H1 (cell line): ENCODE data around the gene ODAPH. TPM values are rescaled to one million over a fixed set of nuclear protein-coding genes. Genes with fewer than 3 reads are reported as not detected.

Experiments
- CTCF ChIA-PET: fragments of 300-600 bp; sonication (Branson Sonifier 250); formaldehyde crosslinking; loops from one replicate; lab custom pipeline; 2021; ENCODE audit not compliant: partially characterized antibody; lab: Charles Lee
- POLR2A ChIA-PET: fragments of 300-600 bp; sonication (Branson Sonifier 250); formaldehyde crosslinking; loops from one replicate; lab custom pipeline; 2021; ENCODE audit warnings: inconsistent platforms; ENCODE audit not compliant: partially characterized antibody; lab: Charles Lee
- DNase-seq, 2 experiments: peaks; one replicate each; pipeline versions ENCODE4 v3.0.0 to v3.0.0-alpha.2; 2010 to 2022; ENCODE audit warnings: low spot score in 2 of 2, low read depth in 1 of 2, mixed read lengths in 1 of 2
- FAIRE-seq: peaks from 2 replicates; lab custom pipeline; 2011; peaks lifted over from hg19 to GRCh38; lab: Jason Lieb, UNC
- H2AFZ ChIP-seq: 2 replicates; pipeline ENCODE4 v1.8.1; 2012; ENCODE audit warnings: low read length, inconsistent platforms
- H2AK5ac ChIP-seq: 2 replicates; pipeline ENCODE4 v1.6.1; 2013; ENCODE audit warnings: low read depth, low read length
- H2BK120ac ChIP-seq: replicated peaks from 2 replicates; pipeline ENCODE3; 2013; ENCODE audit warnings: low read depth, low read length, inconsistent platforms
- H2BK12ac ChIP-seq: 2 replicates; pipeline ENCODE4 v1.6.1; 2013; ENCODE audit warnings: low read depth, low read length
- H2BK15ac ChIP-seq: 2 replicates; pipeline ENCODE4 v1.6.1; 2013; ENCODE audit warnings: low read length
- H2BK20ac ChIP-seq: 2 replicates; pipeline ENCODE4 v1.6.1; 2013; ENCODE audit warnings: low read length
- H2BK5ac ChIP-seq: 2 replicates; pipeline ENCODE4 v1.6.1; 2013; ENCODE audit warnings: low read depth, low read length
- H3K14ac ChIP-seq: 2 replicates; pipeline ENCODE4 v1.6.1; 2013; ENCODE audit warnings: inconsistent platforms; ENCODE audit not compliant: insufficient read length
- H3K18ac ChIP-seq: 2 replicates; pipeline ENCODE4 v1.6.1; 2013; ENCODE audit warnings: low read length; ENCODE audit errors: extremely low read depth
- H3K23ac ChIP-seq: 2 replicates; pipeline ENCODE4 v1.6.1; 2013; ENCODE audit warnings: inconsistent platforms; ENCODE audit not compliant: insufficient read length
- H3K23me2 ChIP-seq: 2 replicates; pipeline ENCODE4 v1.6.1; 2013; ENCODE audit warnings: low read depth, low read length
- H3K27ac ChIP-seq: 2 replicates; pipeline ENCODE4 v1.6.1; 2011; ENCODE audit warnings: low read depth, low read length, inconsistent platforms
- H3K27me3 ChIP-seq, 4 experiments: replicated peaks in 1 of 4; 1 replicate in 1 of 4; 2 replicates in 3 of 4; pipeline versions ENCODE4 v1.6.1 to v1.8.1; 2011 to 2013; ENCODE audit warnings: low read length in 3 of 4, mild to moderate bottlenecking in 3 of 4, inconsistent platforms in 2 of 4, mixed read lengths in 2 of 4, moderate library complexity in 1 of 4; ENCODE audit not compliant: control insufficient read depth in 3 of 4, insufficient read depth in 3 of 4; ENCODE audit errors: extremely low read depth in 1 of 4
- H3K36me3 ChIP-seq, 4 experiments: 2 replicates each; pipeline versions ENCODE4 v1.6.1 to v1.8.1; 2011 to 2013; ENCODE audit warnings: mild to moderate bottlenecking in 4 of 4, low read length in 3 of 4, moderate library complexity in 2 of 4, control low read depth in 1 of 4, inconsistent platforms in 1 of 4; ENCODE audit not compliant: insufficient read depth in 4 of 4, control insufficient read depth in 2 of 4
- H3K4ac ChIP-seq: replicated peaks from 2 replicates; pipeline ENCODE3; 2013; ENCODE audit warnings: low read length, low read depth, mixed read lengths, inconsistent platforms; ENCODE audit not compliant: insufficient read length
- H3K4me1 ChIP-seq, 4 experiments: replicated peaks in 1 of 4; 1 replicate in 1 of 4; 2 replicates in 3 of 4; pipeline versions ENCODE4 v1.6.1 to v1.8.1; 2011 to 2013; ENCODE audit warnings: low read length in 3 of 4, inconsistent platforms in 2 of 4, mixed read lengths in 1 of 4; ENCODE audit not compliant: insufficient read depth in 4 of 4, control insufficient read depth in 3 of 4
- H3K4me2 ChIP-seq, 2 experiments: 2 replicates each; pipeline versions ENCODE4 v1.6.1 to v1.8.1; 2011 to 2013; ENCODE audit warnings: low read depth in 2 of 2, low read length in 2 of 2, control low read depth in 1 of 2, inconsistent platforms in 1 of 2, mild to moderate bottlenecking in 1 of 2; ENCODE audit not compliant: insufficient read depth in 1 of 2
- H3K4me3 ChIP-seq, 4 experiments: fragments of 200-600, 300-600 bp in 1 of 4; sonication (generic), shearing (Covaris generic), sonication (Bioruptor Twin) in 1 of 4; 2 replicates each; pipeline versions ENCODE4 v1.5.1 to v1.8.1; 2011 to 2016; ENCODE audit warnings: low read length in 4 of 4, low read depth in 3 of 4, control low read depth in 2 of 4, inconsistent platforms in 2 of 4, mild to moderate bottlenecking in 2 of 4, mixed read lengths in 1 of 4, moderate library complexity in 1 of 4; ENCODE audit not compliant: insufficient read depth in 2 of 4; ENCODE audit errors: extremely low read depth in 1 of 4
- H3K56ac ChIP-seq: replicated peaks from 2 replicates; pipeline ENCODE3; 2013; ENCODE audit warnings: low read depth, mild to moderate bottlenecking, mixed read lengths, low read length, inconsistent platforms; ENCODE audit not compliant: insufficient read length
- H3K79me1 ChIP-seq: 2 replicates; pipeline ENCODE4 v1.6.1; 2013; ENCODE audit warnings: low read depth, low read length, control low read depth
- H3K79me2 ChIP-seq, 2 experiments: 2 replicates each; pipeline versions ENCODE4 v1.6.1 to v1.8.1; 2012 to 2013; ENCODE audit warnings: low read length in 2 of 2, mild to moderate bottlenecking in 2 of 2, inconsistent platforms in 1 of 2; ENCODE audit not compliant: insufficient read depth in 2 of 2, control insufficient read depth in 1 of 2
- H3K9ac ChIP-seq, 4 experiments: replicated peaks in 1 of 4; 1 replicate in 1 of 4; 2 replicates in 3 of 4; pipeline versions ENCODE4 v1.6.1 to v1.8.1; 2011 to 2013; ENCODE audit warnings: low read depth in 3 of 4, low read length in 3 of 4, control low read depth in 2 of 4, mild to moderate bottlenecking in 2 of 4, moderate library complexity in 2 of 4, inconsistent platforms in 1 of 4; ENCODE audit errors: extremely low read depth in 1 of 4
- H3K9me3 ChIP-seq, 2 experiments: 2 replicates each; pipeline versions ENCODE4 v1.6.1 to v1.8.1; 2012 to 2013; ENCODE audit warnings: mild to moderate bottlenecking in 2 of 2, moderate library complexity in 2 of 2, control low read depth in 1 of 2, inconsistent platforms in 1 of 2, low read depth in 1 of 2, low read length in 1 of 2, mixed read lengths in 1 of 2; ENCODE audit not compliant: insufficient read depth in 2 of 2
- H4K20me1 ChIP-seq, 2 experiments: replicated peaks in 1 of 2; 2 replicates each; pipeline versions ENCODE3 to v1.8.1; 2011 to 2013; ENCODE audit warnings: inconsistent platforms in 2 of 2, low read length in 2 of 2, mild to moderate bottlenecking in 1 of 2; ENCODE audit not compliant: insufficient read depth in 2 of 2, control insufficient read depth in 1 of 2
- H4K5ac ChIP-seq: 2 replicates; pipeline ENCODE4 v1.6.1; 2013; ENCODE audit warnings: low read length, low read depth, mixed read lengths, inconsistent platforms; ENCODE audit not compliant: insufficient read length
- H4K8ac ChIP-seq: 2 replicates; pipeline ENCODE4 v1.8.0; 2013; ENCODE audit warnings: mild to moderate bottlenecking, moderate library complexity, low read length, inconsistent platforms; ENCODE audit not compliant: insufficient read depth; ENCODE audit errors: extremely low read depth
- H4K91ac ChIP-seq: replicated peaks from 2 replicates; pipeline ENCODE3; 2013; ENCODE audit warnings: low read length, mixed read lengths, inconsistent platforms; ENCODE audit not compliant: insufficient read length
- CBX8 ChIP-seq: fragments of 300-800, 300-1000 bp; sonication (generic); IDR thresholded peaks from 2 replicates; pipeline ENCODE4 v1.7.1; 2016; ENCODE audit warnings: low read depth, low read length, borderline replicate concordance
- MAFK ChIP-seq: IDR thresholded peaks from 2 replicates; pipeline ENCODE4 v1.6.1; 2012; ENCODE audit warnings: low read depth, mild to moderate bottlenecking, improper control_type of control experiment, low read length
- WGBS, 2 experiments: shearing (Covaris generic) in 1 of 2; methylation state at CpG; one replicate each; pipeline versions ENCODE4 v1.1.6 to v1.1.7; 2013 to 2015; ENCODE audit warnings: low lambda C conversion rate in 2 of 2, mixed read lengths in 2 of 2, inconsistent platforms in 1 of 2, low coverage in 1 of 2, missing lambda C conversion rate in 1 of 2; ENCODE audit not compliant: insufficient replicate concordance in 2 of 2, insufficient coverage in 1 of 2, insufficient read length in 1 of 2; ENCODE audit errors: extremely low coverage in 1 of 2, missing lambda C conversion rate in 1 of 2; 5-methylcytosine and 5-hydroxymethylcytosine counted together
- polyA plus RNA-seq, 7 experiments: library from polyadenylated mRNA; depleted of rRNA in 3 of 7; stranded (reverse) in 5 of 7; unstranded in 2 of 7; fragments of >200 nt in 5 of 7; fragments of 200-250 nt in 2 of 7; gene quantifications; 1 replicate in 5 of 7; 2 replicates in 1 of 7; 4 replicates in 1 of 7; pipeline versions ENCODE4 v1.2.1 to v1.2.3, GENCODE V29; 2011 to 2013; ENCODE audit warnings: missing spikeins in 2 of 7, mixed read lengths in 2 of 7
- total RNA-seq: library from RNA; stranded (reverse); fragmentation: NEBNext Ultra II Directional; extraction: Animal tissue kit (Norgen Biotek cat#: 25700); gene quantifications from 2 replicates; pipeline ENCODE4 v1.2.1, GENCODE V29; 2021

The ODAPH gene
- total and polyA plus RNA-seq, 2 of the 8 experiments (the other 6 are each of a cell fraction or from before 2014, with no cell fraction given) = not detected

- H3K4me2 ChIP-seq = no peak overlapping the region
- no peak overlapping the region for H3K56ac ChIP-seq
- no peak overlapping the region for H2BK20ac ChIP-seq
- H3K18ac ChIP-seq = no peak overlapping the region
- POLR2A ChIA-PET = no interaction called here
- no peak overlapping the region for H4K91ac ChIP-seq
- H4K20me1 ChIP-seq = no peaks in the 10 kb centered on the region
- no peak for DNase-seq
- no peaks in the 10 kb centered on the region for H3K23me2 ChIP-seq
- no peak overlapping the region for H2BK120ac ChIP-seq
- H3K4me3 ChIP-seq = no peak overlapping the region
- no peaks in the 10 kb centered on the region for H3K36me3 ChIP-seq
- no peak overlapping the region for H3K14ac ChIP-seq
- H3K9me3 ChIP-seq = no peaks in the 10 kb centered on the region
- no peak overlapping the region for H4K8ac ChIP-seq
- H2BK15ac ChIP-seq = no peak overlapping the region
- H3K4me1 ChIP-seq = no peaks in the 10 kb centered on the region
- H2AFZ ChIP-seq = no peak overlapping the region
- no peak overlapping the region for H3K4ac ChIP-seq
- H4K5ac ChIP-seq = no peak overlapping the region
- no peak overlapping the region for H3K23ac ChIP-seq
- H2BK12ac ChIP-seq = no peak overlapping the region
- H3K9ac ChIP-seq = no peak overlapping the region
- no peak overlapping the region for H3K27ac ChIP-seq
- no peak for TF ChIP-seq CBX8
- TF ChIP-seq MAFK = peak; percentile 57
- TF ChIP-seq, all 59 proteins: peak for 1
- Histone ChIP-seq H2AK5ac (no peak overlapping the region), H3K27me3 (no peaks in the 10 kb centered on the region), H3K79me1 (no peaks in the 10 kb centered on the region), H2BK5ac (no peak overlapping the region), H3K79me2 (no peaks in the 10 kb centered on the region)
- WGBS, 2 experiments = 88% methylated on average over 3 of the region's 3 CpGs; no CpG with 5 or more reads in 1 of the 2 experiments
- CTCF ChIA-PET = no interaction called here
- peak; percentile 19 for FAIRE-seq
These were observed 42.5 kb downstream of the ODAPH start for GRCh38 chr4:75598390-75598789.
